ENCODE measurements around the gene CFB. TPM values are rescaled to one million over a fixed set of nuclear protein-coding genes. Genes with fewer than 3 reads are reported as not detected.

CFB gene
- total and polyA plus RNA-seq, 2 of the 13 experiments (the other 11 are each of a cell fraction or from before 2014, with no cell fraction given) = 171 to 513 TPM

GRCh38 chr6:31948306-31948705, 2.4 kb downstream of the CFB start (continued):
- TF ChIP-seq ZNF687 (CRISPR knock-in tag; IDR thresholded peaks at IDR 0.05) (no peak), RELA (CRISPR knock-in tag; IDR thresholded peaks at IDR 0.05) (no peak), ZBTB14 (CRISPR knock-in tag; IDR thresholded peaks at IDR 0.05) (no peak), ZNF784 (CRISPR knock-in tag; IDR thresholded peaks at IDR 0.05; ENCODE audit: borderline replicate concordance) (no peak), NRL (CRISPR knock-in tag; IDR thresholded peaks at IDR 0.05; ENCODE audit: borderline replicate concordance) (no peak), ZNF782 (CRISPR knock-in tag; IDR thresholded peaks at IDR 0.05; ENCODE audit: borderline replicate concordance) (no peak), SKIL (CRISPR knock-in tag; IDR thresholded peaks at IDR 0.05; ENCODE audit: borderline replicate concordance) (peak; percentile 51), HMGXB3 (CRISPR knock-in tag; IDR thresholded peaks at IDR 0.05; ENCODE audit: borderline replicate concordance) (no peak), ZNF737 (CRISPR knock-in tag; IDR thresholded peaks at IDR 0.05; ENCODE audit: borderline replicate concordance) (no peak), SAP130 (CRISPR knock-in tag; IDR thresholded peaks at IDR 0.05; ENCODE audit: low read depth) (no peak), ZNF275 (CRISPR knock-in tag; IDR thresholded peaks at IDR 0.05; ENCODE audit: borderline replicate concordance) (no peak), EEA1 (CRISPR knock-in tag; IDR thresholded peaks at IDR 0.05; ENCODE audit: borderline replicate concordance) (no peak), BRD4 (CRISPR knock-in tag; IDR thresholded peaks at IDR 0.05) (no peak), GLI4 (CRISPR knock-in tag; IDR thresholded peaks at IDR 0.05; ENCODE audit: borderline replicate concordance) (no peak), MEIS1 (CRISPR knock-in tag; IDR thresholded peaks at IDR 0.05; ENCODE audit: borderline replicate concordance) (no peak)
